Heart right ventricle (tissue), 16 donors: ENCODE results near the gene PCDH15. TPM values are rescaled to one million over a fixed set of nuclear protein-coding genes. Genes with fewer than 3 reads are reported as not detected.

Experiments
- ATAC-seq, 8 donors: fragments of 200-7000 bp; cut with Tn5 transposase; one replicate each; pipeline ENCODE4 v1.9.1; 2020; ENCODE audit warnings: mild to moderate bottlenecking in 8 of 8, moderate library complexity in 8 of 8, moderate number of reproducible peaks in 1 of 8
- DNase-seq, 2 donors: peaks; one replicate each; pipeline ENCODE4 v3.0.0-alpha.2; 2020
- H3K27ac ChIP-seq, 10 donors: fragments of 200-600 bp; sonication (generic) in 2 of 10; one replicate each; pipeline versions ENCODE4 v1.5.0 to v1.8.0; 2020 to 2022; ENCODE audit warnings: mild to moderate bottlenecking in 3 of 10
- H3K27me3 ChIP-seq, 7 donors: fragments of 200-600 bp; one replicate each; pipeline ENCODE4 v1.8.0; 2021 to 2022; ENCODE audit warnings: mild to moderate bottlenecking in 2 of 7
- H3K36me3 ChIP-seq, 9 donors: fragments of 200-600 bp; sonication (generic) in 1 of 9; one replicate each; pipeline versions ENCODE4 v1.5.0 to v1.8.0; 2020 to 2022; ENCODE audit warnings: mild to moderate bottlenecking in 2 of 9
- H3K4me1 ChIP-seq, 9 donors: fragments of 200-600 bp; sonication (generic) in 1 of 9; one replicate each; pipeline versions ENCODE4 v1.5.0 to v1.8.0; 2020 to 2022; ENCODE audit warnings: mild to moderate bottlenecking in 4 of 9
- H3K4me3 ChIP-seq, 10 donors: fragments of 200-600 bp; sonication (generic) in 2 of 10; one replicate each; pipeline versions ENCODE4 v1.5.0 to v1.8.0; 2020 to 2022; ENCODE audit warnings: mild to moderate bottlenecking in 7 of 10, moderate library complexity in 2 of 10
- H3K9me3 ChIP-seq, 11 donors: fragments of 200-600 bp in 10 of 11; sonication (generic) in 2 of 11; one replicate each; pipeline versions ENCODE4 v1.5.0 to v1.8.0; 2013 to 2022; ENCODE audit warnings: mild to moderate bottlenecking in 2 of 11, control low read depth in 1 of 11, moderate library complexity in 1 of 11
- CTCF ChIP-seq, 9 donors: fragments of 200-600 bp; sonication (generic) in 2 of 9; IDR thresholded peaks; one replicate each; pipeline versions ENCODE4 v1.5.0 to v1.8.0; 2021 to 2022; ENCODE audit warnings: antibody characterized with exemption in 9 of 9, mild to moderate bottlenecking in 5 of 9, moderate library complexity in 1 of 9
- WGBS, 2 donors: extraction: QIAGEN DNeasy Blood & Tissue Kit; methylation state at CpG; one replicate each; pipeline ENCODE4 v1.1.7; 2013; ENCODE audit warnings: inconsistent platforms in 1 of 2; 5-methylcytosine and 5-hydroxymethylcytosine counted together
- intact Hi-C, 10 donors: fragments of 100-400 bp; cut with DNase I; formaldehyde crosslinking; loops; one replicate each; pipeline versions ENCODE4 v1.11.1 to v1.14.2; 2022
- long read RNA-seq, 3 donors: library from polyadenylated mRNA; unstranded; transcript quantifications; one replicate each; pipeline ENCODE4 v2.0.0, GENCODE V29; 2020 to 2021
- polyA plus RNA-seq, 2 donors: library from polyadenylated mRNA; stranded (reverse); fragments of 200-250 nt; gene quantifications; one replicate each; pipeline ENCODE4 v1.2.3, GENCODE V29; 2013
- total RNA-seq, 10 donors: library from RNA; stranded (reverse); fragmentation: NEBNext Ultra II Directional in 3 of 10; extraction: Animal tissue kit (Norgen Biotek cat#: 25700) in 3 of 10; gene quantifications; one replicate each; pipeline versions ENCODE4 v1.2.1 to v1.2.4, GENCODE V29; 2021 to 2023
- donor health status: Arrhythmogenic right ventricular cardiomyopathy.
- donor health status: ischemic (EF 13 %, LVEDD 7.1; RV severe dilation, severe dysfunction).
- donor health status: healthy with polysubstance abuse.
- donor health status: DM: no; HTN: yes; CAD: no.
- donor health status: DM: no; HTN: no; CAD: no.
- donor health status: ischemic (EF 25% LVEDD 6.9; RV normal size, moderate dysfunction).
- donor health status: ischemic (EF 25% LVEDD 5.7; RV mildly dilated, moderate dysfunction).
- donor health status: healthy.
- donor health status: DM: yes; HTN: yes; CAD: no.
- donor health status: Ischemic cardiomyopathy.
- donor health status: ischemic (EF 35%, LVEDD 5.7; RV mildly dilated, moderate dysfunction).
- donor health status: nonischemic (EF 11% LVEDD 7.7; RV severe dilation, severe dysfunction).
- donor health status: DM: yes; HTN: yes; CAD: no.
- donor health status: PGD.
- donor health status: ischemic (EF 29% LVEDD 5.4; RV normal size, mild dysfunction).
- donor health status: nonischemic (EF 23%, LVEDD 6.1; RV moderate dilation, normal function).

The PCDH15 gene
- total RNA-seq = under 1 TPM; 0.05 to 1.00 (median 0.37) TPM
- under 1 TPM; 0.09 to 0.22 TPM for polyA plus RNA-seq
- long read RNA-seq, donor 1, partial matches to known transcripts = 0 of 1 reads
- long read RNA-seq, donor 1, other reads (novel, unspliced or antisense) = 1 of 1 reads
- long read RNA-seq, donor 2 = 0 reads
- long read RNA-seq, donor 3, partial matches to known transcripts = 0 of 1 reads
- long read RNA-seq, donor 3, other reads (novel, unspliced or antisense) = 1 of 1 reads

- H3K4me1 ChIP-seq = no peaks in the 10 kb centered on the region
- no peaks in the 10 kb centered on the region for H3K36me3 ChIP-seq
- 14 to 18% methylated on average over 10 of the region's 10 CpGs for WGBS, 2 donors
- TF ChIP-seq CTCF (IDR thresholded peaks at IDR 0.05) = peak in 6 of 9 donors; percentile 27 to 61 (median 46)
- peak in 1 of 2 donors; percentile 24 for DNase-seq
- no peaks in the 10 kb centered on the region for H3K9me3 ChIP-seq
- peak; percentile 51 to 98 (median 72) for ATAC-seq
- H3K27ac ChIP-seq = no peak within 1 kb of the TSS
- H3K27me3 ChIP-seq = no peaks in the 10 kb centered on the region
- intact Hi-C loops = no loop called here
- H3K4me3 ChIP-seq = peak within 1 kb of the TSS in 1 of 10 donors; percentile 16
These were observed at the start of gene PCDH15 for GRCh38 chr10:54800741-54801421. TSS of gene PCDH15 (minus strand) at chr10:54801231. CDS start at chr10:54664262, 136,969 bp downstream.

DNA sequence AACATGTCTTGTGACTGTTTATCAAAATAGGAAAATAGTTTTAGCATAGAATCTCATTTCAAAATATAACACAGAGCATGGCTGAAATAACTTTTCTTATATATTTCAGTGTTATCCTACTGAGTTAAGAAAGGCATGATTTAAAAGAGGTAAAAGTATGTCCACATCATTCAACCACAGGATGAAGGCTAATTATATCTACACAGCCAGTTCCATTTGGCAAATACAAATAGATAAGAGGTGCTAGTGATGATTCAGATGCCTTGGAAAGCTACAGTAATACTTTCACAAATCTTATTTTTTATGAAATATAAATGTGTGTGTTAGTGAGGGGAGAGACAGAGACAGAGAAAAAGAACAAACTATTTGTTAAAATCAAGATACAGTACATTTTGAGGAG lies 42.9 kb upstream of the PCDH15 start:
- no peaks in the 10 kb centered on the region for H3K36me3 ChIP-seq
- H3K27ac ChIP-seq = peak overlapping the region in 5 of 10 donors; percentile 26 to 57 (median 45)
- DNase-seq (no peak), ATAC-seq (peak in 3 of 8 donors; percentile 48 to 76 (median 54))
- no peak for TF ChIP-seq CTCF (IDR thresholded peaks at IDR 0.05)
- no peaks in the 10 kb centered on the region for H3K27me3 ChIP-seq
- H3K9me3 ChIP-seq = peaks cover 0 to 22% (median 10%) of the 10 kb centered on the region in 11 donors
- peak overlapping the region in 3 of 10 donors; percentile 11 to 24 (median 12) for H3K4me3 ChIP-seq
- H3K4me1 ChIP-seq = no peaks in the 10 kb centered on the region
- intact Hi-C loops = no loop called here

DNA sequence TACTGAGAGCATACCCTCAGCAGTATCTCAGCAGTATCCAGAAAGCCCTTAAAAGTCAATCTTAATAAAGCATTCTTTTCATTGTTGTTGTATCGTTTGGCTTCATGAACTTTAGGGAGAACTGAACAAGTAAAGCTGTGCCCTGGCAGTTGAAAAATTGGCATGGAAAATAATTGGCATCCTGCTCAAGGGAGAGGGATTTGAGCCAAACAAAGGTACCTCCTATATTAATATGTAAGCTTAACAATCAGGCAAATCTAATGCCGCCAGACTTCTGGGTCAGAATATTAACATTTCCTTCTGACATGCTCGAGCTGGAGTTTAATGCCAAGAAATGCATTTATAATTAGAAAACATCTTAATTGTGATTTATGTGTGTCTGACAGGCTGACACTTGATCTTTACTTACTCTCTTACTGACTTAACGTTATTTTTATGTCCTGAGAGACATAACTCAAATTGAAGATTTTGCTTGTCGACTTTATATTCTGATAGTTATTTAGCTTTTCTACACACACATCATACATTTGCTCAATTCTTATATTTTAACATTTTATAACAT lies 42.1 kb upstream of the PCDH15 start:
- intact Hi-C loops = no loop called here
- H3K27ac ChIP-seq = peak overlapping the region in 6 of 10 donors; percentile 1 to 57 (median 40)
- H3K4me1 ChIP-seq = no peaks in the 10 kb centered on the region
- H3K4me3 ChIP-seq = peak overlapping the region in 5 of 10 donors; percentile 2 to 24 (median 12)
- ATAC-seq = peak in 2 of 8 donors; percentile 46 to 76
- 36 to 45% methylated on average over 5 of the region's 5 CpGs for WGBS, 2 donors
- DNase-seq = no peak
- H3K27me3 ChIP-seq = no peaks in the 10 kb centered on the region
- H3K36me3 ChIP-seq = no peaks in the 10 kb centered on the region
- no peak for TF ChIP-seq CTCF (IDR thresholded peaks at IDR 0.05)
- H3K9me3 ChIP-seq = peaks cover 0 to 29% (median 15%) of the 10 kb centered on the region in 11 donors

- H3K4me1 ChIP-seq = no peaks in the 10 kb centered on the region
- intact Hi-C loops = no loop called here
- peaks cover 0 to 34% (median 15%) of the 10 kb centered on the region in 11 donors for H3K9me3 ChIP-seq
- DNase-seq = no peak
- H3K36me3 ChIP-seq = no peaks in the 10 kb centered on the region
- H3K27ac ChIP-seq = no peak overlapping the region
- 81 to 84% methylated on average over 5 of the region's 5 CpGs for WGBS, 2 donors
- TF ChIP-seq CTCF (IDR thresholded peaks at IDR 0.05) = no peak
- no peak for ATAC-seq
- no peak overlapping the region for H3K4me3 ChIP-seq
- no peaks in the 10 kb centered on the region for H3K27me3 ChIP-seq
These were observed 36.4 kb upstream of the PCDH15 start for GRCh38 chr10:54837479-54837878.
